ENCODE measurements around the gene ARID5B.

Gene ARID5B

GRCh38 chr10:62085821-62086220 is 184.3 kb downstream of the ARID5B start:
- no peak for DNase-seq

DNA sequence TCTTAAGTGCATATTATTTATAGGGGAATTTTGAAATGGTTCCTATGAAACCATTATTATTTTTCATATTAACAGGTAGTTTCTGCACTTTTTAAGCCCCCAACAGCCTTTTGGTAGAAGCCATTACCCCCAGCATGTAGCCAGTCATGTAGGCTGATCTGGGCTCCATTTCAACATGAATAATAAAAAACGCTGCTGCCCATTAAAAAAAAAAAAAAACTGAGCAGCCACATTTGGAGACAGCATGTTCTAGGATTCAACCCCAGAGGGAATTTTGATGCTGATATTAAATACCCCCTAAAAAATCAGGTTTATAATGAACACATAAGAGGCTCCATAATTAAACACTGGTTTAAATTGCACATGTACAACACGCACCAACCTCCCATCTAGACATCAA is 185.8 kb downstream of the ARID5B start:
- DNase-seq, result no peak

- DNase-seq, result no peak
These were observed 187.3 kb downstream of the ARID5B start for GRCh38 chr10:62088786-62089185.

DNA sequence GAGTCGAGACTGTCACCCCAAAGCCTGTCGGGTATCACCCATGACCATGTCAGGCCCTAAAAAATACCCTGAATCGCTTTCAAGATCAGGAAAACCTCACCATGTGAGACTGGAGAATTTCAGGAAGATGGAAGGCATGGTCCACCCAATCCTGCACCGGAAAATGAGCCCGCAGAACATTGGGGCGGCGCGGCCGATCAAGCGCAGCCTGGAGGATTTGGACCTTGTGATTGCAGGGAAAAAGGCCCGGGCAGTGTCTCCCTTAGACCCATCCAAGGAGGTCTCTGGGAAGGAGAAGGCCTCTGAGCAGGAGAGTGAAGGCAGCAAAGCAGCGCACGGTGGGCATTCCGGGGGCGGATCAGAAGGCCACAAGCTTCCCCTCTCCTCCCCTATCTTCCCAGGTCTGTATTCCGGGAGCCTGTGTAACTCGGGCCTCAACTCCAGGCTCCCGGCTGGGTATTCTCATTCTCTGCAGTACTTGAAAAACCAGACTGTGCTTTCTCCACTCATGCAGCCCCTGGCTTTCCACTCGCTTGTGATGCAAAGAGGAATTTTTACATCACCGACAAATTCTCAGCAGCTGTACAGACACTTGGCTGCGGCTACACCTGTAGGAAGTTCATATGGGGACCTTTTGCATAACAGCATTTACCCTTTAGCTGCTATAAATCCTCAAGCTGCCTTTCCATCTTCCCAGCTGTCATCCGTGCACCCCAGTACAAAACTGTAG is 191.0 kb downstream of the ARID5B start:
- DNase-seq, result no peak

DNA sequence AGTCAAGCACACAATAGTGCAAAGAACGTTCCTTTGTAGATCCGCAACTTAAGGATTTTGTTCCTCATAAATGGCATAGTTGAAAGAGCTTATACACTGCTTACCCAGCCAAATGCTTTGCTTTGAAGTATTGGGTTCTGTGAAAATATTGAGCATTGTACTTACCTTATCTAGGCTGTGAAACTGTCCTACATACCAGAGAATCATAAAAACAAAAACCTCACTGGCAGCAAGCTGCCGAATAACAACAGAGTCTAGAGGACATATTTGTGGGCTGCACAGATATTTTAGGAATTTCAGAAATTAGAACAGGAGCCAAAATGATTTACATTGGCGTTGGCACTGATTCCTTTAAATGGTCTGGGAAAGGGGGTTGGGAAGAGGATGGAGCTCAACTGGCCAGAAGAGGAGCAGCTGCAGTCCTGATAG is 192.4 kb downstream of the ARID5B start:
- DNase-seq, result no peak

DNA sequence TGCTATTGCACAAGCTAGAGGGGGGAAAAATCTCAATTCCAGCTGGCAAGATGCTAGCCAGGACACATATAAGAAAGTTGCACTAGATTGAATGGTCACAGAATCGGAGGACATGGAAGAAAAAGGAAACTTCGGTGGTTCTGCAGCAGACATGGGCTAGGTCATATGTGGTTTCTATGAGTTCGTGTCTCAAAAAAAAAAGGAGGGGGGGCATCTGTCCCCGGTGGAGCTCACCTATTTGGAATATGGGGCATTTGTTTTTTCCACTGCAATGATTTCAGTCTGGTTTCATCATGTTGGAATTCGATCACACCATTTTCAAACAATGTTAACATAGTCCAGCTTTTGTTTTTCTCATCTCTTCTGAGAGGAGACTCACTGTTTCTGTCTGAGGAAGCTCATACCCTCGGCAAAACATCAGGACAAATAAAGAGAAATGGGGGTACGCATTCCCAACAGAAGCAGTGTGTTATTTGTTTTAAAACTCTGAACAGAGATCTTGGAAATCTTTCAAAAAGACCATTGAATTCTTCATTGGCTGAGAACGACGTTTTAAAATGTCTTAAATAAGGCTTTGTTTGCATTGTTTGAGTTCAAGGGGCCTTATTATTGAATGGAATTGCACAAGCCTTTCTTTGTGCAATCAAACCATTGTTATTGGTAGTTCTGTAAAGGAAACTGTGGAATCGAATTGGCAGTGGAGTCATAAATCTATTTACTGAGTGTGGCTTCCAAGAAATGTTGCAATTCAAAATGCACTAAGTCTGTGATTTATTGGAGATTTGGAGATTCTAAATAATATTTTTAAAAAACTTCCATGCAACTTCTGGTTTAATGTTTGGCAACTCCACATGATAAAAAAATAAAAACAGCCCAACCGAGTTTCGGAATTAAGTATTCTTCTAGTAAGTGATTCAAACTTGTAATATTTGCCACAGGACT is 194.0 kb downstream of the ARID5B start:
- peak in 3 of 51 donors; percentile 47 to 77 (median 58) for DNase-seq

- DNase-seq, result no peak
These were observed 194.9 kb downstream of the ARID5B start for GRCh38 chr10:62096256-62096933.

GRCh38 chr10:62098278-62099121 is 197.0 kb downstream of the ARID5B start:
- no peak for DNase-seq

- no peak for DNase-seq
These were observed 197.8 kb downstream of the ARID5B start for GRCh38 chr10:62099299-62099698.

- no peak for DNase-seq
These were observed 202.4 kb downstream of the ARID5B start for GRCh38 chr10:62103857-62104256.

DNA sequence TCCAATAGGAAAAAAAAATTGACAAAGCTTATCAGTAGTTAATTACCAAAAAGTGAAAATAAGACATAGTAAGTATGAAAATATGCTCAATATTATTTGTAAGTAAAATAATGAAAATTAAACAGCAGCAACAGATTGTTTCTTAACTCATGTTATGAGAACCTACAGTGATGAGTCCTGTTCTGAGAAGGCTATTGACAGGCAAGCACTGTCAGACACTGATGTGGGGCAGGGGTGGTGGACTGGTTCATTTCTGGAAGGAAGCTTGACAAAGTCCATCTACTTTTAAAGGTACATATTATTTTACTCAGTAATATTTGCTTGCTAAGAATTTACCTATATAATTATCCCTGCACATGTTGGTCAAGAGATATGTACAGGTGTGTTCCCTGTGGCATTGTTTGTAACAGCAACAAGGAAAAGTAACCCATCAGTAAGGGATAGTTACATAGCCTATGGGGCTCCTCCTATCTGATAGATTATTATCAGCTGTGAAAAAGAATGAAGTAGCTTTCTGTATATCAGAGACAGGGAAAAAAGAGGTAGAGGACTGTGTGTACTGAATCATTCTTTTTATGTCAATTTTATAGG is 205.5 kb downstream of the ARID5B start:
- no peak for DNase-seq

DNA sequence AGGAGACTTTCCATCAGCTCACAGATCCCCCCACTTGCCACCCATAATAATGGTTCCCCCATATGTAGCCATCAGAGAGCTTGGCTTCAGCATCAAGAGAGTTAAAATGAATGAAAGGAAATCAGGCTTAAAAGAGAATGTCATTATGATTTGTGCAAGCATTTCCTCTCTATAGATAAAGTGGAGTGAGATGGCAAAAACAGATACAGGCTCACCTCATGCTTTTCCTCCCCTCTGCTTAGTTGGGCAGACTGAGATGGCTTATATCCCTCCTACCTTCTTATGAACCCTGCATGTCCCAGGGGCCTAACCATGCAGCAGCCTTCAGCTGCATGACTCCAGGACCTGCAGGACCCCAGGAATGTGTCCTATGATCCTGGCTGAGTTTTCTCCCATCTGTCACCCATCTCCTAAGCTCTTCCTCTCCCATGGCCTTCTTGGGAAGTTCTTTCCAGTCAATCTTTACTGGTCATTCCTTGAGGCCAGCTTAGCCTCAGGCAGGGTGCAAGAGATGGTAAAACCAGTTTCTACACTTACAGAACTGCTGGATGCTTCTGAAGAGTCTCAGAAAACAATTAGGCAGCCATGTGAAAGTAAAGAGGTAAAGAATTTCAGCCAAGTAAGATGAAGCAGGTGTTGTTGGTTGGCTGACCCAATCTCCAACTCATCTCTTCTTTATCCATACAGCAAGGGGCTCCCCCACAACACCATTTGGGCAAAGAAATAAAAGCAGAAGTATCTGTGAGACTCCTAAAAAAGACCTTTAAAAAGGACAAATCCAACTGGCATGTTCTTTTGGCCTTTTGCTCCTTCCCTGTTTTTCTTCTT is 207.5 kb downstream of the ARID5B start:
- DNase-seq, result no peak

DNA sequence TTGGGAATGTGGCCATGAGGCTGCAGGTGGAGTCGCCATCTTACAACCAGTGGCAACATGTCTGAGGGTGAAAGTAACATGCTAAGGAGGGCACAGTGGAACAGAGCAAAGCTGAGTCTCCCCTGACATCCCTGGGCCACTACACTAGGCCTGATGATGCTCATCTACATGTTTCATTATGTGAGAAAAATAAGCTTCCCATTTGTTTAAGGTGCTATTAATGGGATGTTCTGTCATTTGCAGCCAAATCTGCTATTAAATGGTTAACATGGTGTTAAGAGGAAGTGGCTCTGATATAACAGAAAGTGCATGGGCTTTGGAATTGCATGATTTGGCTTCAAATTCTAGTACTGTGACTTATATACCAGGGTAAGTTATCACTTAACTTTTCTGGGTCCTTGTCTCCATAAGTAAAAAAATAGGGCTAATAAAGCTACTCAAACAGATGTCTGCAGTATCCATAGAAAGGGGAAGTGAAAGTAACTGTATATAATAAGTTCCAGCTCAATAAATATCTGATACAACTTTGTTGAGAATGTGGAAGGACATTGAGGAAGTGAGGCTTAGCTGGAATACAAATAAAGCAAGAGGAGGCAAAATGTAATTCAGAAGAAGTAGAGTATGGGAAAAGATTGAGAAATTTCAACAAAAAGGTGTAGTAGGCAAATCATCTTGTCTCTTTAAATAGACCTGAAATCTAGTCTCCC is 208.2 kb downstream of the ARID5B start:
- DNase-seq, result no peak

- no peak for DNase-seq
These were observed 210.8 kb downstream of the ARID5B start for GRCh38 chr10:62112300-62112699.

DNA sequence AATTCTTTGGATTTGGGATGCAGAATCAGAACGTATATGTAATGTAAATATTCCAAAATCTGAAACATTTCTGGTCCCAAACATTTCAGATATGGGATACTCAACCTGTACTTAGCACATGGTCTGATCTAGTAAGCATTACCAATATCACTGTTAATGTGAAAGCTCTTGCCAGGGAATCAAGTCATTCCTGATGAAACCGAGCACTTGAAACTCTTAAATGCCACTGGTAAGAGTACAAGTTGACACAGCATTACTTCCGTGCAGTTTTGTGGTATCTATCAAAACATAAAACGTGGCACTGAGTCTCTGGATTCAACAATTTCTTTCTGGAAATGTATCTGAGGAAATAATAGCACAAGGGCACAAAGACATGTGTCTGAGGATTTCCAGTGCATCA is 211.5 kb downstream of the ARID5B start:
- DNase-seq, result no peak

- no peak for DNase-seq
These were observed 212.2 kb downstream of the ARID5B start for GRCh38 chr10:62113680-62114079.

DNA sequence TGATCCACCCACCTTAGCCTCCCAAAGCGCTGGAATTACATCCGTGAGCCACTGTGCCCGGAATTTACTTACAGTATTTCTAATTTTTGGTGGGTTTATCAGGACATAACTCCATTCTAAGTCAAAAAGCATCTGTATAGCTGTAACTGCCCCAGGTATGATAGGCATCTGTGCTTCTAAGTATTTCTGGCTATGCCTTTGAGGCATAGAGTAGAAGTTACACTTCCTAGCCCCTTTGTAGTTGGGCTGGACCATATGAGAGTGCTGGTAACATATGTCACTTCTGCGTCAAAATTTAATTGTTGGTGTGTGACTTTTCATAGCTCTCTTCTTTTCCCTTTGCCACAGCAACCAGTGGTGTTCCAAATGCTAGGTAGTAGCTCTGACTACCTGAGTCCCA is 213.8 kb downstream of the ARID5B start:
- DNase-seq, result no peak

- no peak for DNase-seq
These were observed 214.3 kb downstream of the ARID5B start for GRCh38 chr10:62115842-62116241.

DNA sequence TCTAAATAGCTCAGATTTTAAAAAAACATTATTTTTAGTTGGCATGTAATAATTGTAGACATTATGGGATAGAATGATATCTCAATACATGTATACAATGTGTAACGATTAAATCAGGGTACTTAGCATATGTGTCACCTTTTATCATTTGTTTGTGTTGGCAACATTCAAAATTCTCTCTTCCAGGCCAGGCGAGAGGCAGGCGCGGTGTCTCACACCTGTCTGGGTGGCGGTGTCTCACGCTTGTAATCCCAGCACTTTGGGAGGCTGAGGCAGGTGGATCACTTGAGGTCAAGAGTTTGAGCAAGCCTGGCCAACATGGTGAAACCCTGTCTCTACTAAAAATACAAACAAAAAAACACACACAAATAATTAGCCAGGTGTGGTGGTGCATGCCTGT is 215.4 kb downstream of the ARID5B start:
- no peak for DNase-seq

Data from hypothalamus (tissue), 51 donors.